Lung (tissue), 12 donors: ENCODE measurements around the gene CACNA1A. TPM values are rescaled to one million over a fixed set of nuclear protein-coding genes. Genes with fewer than 3 reads are reported as not detected.
"Not testable (repeated sequence)": the region's sequence is repeated elsewhere in the genome, so short reads cannot be mapped to it uniquely, and the experiment has no call there.

Experiments
- ATAC-seq: fragments of 200-7000 bp; cut with Tn5 transposase; one replicate; pipeline ENCODE4 v1.9.1; 2020; ENCODE audit warnings: moderate number of reproducible peaks; ENCODE audit not compliant: insufficient read depth, low FRiP score
- DNase-seq, 3 donors: peaks; one replicate each; pipeline ENCODE4 v3.0.0-alpha.2; 2013 to 2017
- H3K27ac ChIP-seq, 2 donors: one replicate each; pipeline ENCODE4 v1.5.1; 2013; ENCODE audit warnings: mild to moderate bottlenecking in 2 of 2, moderate library complexity in 2 of 2, control low read depth in 1 of 2, inconsistent platforms in 1 of 2, low read depth in 1 of 2, low read length in 1 of 2
- H3K27me3 ChIP-seq, 3 donors: one replicate each; pipeline ENCODE4 v1.5.1; 2013; ENCODE audit warnings: low read length in 2 of 3; ENCODE audit not compliant: control insufficient read depth in 3 of 3, insufficient read depth in 3 of 3
- H3K36me3 ChIP-seq, 4 donors: one replicate each; pipeline ENCODE4 v1.5.1; 2013; ENCODE audit warnings: low read length in 4 of 4, mild to moderate bottlenecking in 1 of 4, moderate library complexity in 1 of 4; ENCODE audit not compliant: control insufficient read depth in 4 of 4, insufficient read depth in 4 of 4
- H3K4me1 ChIP-seq, 5 donors: one replicate each; pipeline ENCODE4 v1.5.1; 2013; ENCODE audit warnings: low read length in 5 of 5, mild to moderate bottlenecking in 2 of 5, moderate library complexity in 1 of 5; ENCODE audit not compliant: control insufficient read depth in 5 of 5, insufficient read depth in 5 of 5
- H3K4me3 ChIP-seq: one replicate; pipeline ENCODE4 v1.5.1; 2013; ENCODE audit warnings: mild to moderate bottlenecking, control low read depth, moderate library complexity
- H3K9ac ChIP-seq, 2 donors: one replicate each; pipeline ENCODE4 v1.5.1; 2013; ENCODE audit warnings: low read length in 2 of 2, control low read depth in 1 of 2; ENCODE audit not compliant: insufficient read depth in 1 of 2
- H3K9me3 ChIP-seq, 4 donors: one replicate each; pipeline ENCODE4 v1.5.1; 2013; ENCODE audit warnings: low read length in 3 of 4, mild to moderate bottlenecking in 1 of 4, moderate library complexity in 1 of 4; ENCODE audit not compliant: control insufficient read depth in 4 of 4, insufficient read depth in 3 of 4
- CTCF ChIP-seq: IDR thresholded peaks from 2 replicates; pipeline ENCODE4 v1.5.1; 2012; ENCODE audit warnings: mild to moderate bottlenecking; ENCODE audit errors: control extremely low read depth, extremely low read depth
- WGBS, 2 donors: extraction: QIAGEN DNeasy Blood & Tissue Kit; methylation state at CpG; one replicate each; pipeline ENCODE4 v1.1.7; 2013; 5-methylcytosine and 5-hydroxymethylcytosine counted together
- polyA plus RNA-seq, 2 donors: library from polyadenylated mRNA; stranded (reverse); fragments of 200-250 nt; gene quantifications; one replicate each; pipeline ENCODE4 v1.2.1, GENCODE V29; 2013
- total RNA-seq, 2 donors: library from RNA; depleted of rRNA in 1 of 2; stranded (reverse); fragments of >200 nt in 1 of 2; gene quantifications; one replicate each; pipeline ENCODE4 v1.2.1, GENCODE V29; 2014 to 2021
- donor health status: control.
- donor health status: control.
- donor health status: Bipolar disorder and iron deficiency.
- donor health status: healthy.
- donor health status: DM: yes; HTN: yes; CAD: no.

Gene CACNA1A
- total and polyA plus RNA-seq, 4 donors: 0.27 to 1.00 (median 0.75) TPM

- not testable (repeated sequence) for DNase-seq
Observed at GRCh38 chr19:13185763-13186657, 320.3 kb downstream of the CACNA1A start.

DNA sequence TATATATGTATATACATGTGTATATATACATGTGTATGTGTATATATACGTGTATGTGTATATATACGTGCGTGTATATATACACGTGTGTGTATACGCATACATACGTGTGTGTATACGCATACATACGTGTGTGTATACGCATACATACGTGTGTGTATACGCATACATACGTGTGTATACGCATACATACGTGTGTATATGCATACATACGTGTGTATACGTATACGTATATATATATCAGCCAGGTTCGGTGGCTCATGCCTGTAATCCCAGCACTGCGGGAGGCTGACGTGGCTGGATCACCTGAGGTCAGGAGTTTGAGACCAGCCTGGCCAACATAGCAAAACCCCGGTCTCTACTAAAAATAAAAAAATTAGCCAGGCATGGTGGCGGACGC is 321.4 kb downstream of the CACNA1A start:
- not testable (repeated sequence) for H3K9ac ChIP-seq, H3K9me3 ChIP-seq, H3K27ac ChIP-seq, DNase-seq, H3K4me1 ChIP-seq, H3K36me3 ChIP-seq, H3K27me3 ChIP-seq, ATAC-seq, H3K4me3 ChIP-seq
- WGBS, 2 donors: 85 to 95% methylated on average over 23 of the region's 23 CpGs

More at GRCh38 chr19:13185763-13186657, 320.3 kb downstream of the CACNA1A start:
- H3K36me3 ChIP-seq, ATAC-seq, H3K27me3 ChIP-seq, H3K4me3 ChIP-seq, H3K9ac ChIP-seq, H3K9me3 ChIP-seq, H3K27ac ChIP-seq, H3K4me1 ChIP-seq: not testable (repeated sequence)
- 81 to 87% methylated on average over 21 to 22 of the region's 22 CpGs for WGBS, 2 donors

DNA sequence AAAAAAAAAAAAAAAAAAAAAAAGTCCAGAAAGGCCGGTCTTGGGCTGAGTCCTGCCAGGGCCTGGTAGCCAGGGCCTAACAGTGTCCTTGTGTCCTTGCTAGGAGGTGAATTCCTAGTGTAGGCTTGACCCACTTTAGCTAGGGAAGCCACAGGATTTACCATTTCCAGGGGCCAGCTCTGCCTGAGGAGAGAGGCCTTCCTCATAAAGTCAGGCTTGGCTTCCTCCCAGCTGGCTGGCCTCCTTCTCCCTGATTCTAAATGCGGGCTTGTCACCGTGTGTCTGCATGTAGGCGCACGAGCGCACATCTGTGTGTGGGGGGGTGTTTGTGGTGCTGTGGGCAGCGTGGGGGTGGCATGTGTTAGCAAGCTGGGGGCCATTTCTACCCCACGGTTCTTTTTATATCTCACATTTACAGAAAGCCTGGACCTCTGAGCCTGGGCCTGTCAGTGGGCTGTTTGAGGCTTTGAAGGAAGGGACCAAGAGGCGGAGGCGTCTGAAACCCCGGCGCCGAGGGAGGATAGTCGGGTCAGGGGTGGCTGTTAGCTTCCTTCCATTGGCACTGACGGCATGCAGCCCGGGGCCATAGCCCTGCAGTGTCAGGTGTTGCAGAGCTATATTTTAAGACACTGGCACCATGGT is 324.4 kb downstream of the CACNA1A start:
- Histone ChIP-seq H3K9me3 (no peaks in the 10 kb centered on the region), H3K27me3 (no peaks in the 10 kb centered on the region), H3K9ac (peak overlapping the region in 1 of 2 donors; percentile 42), H3K4me3 (no peak overlapping the region), H3K36me3 (no peaks in the 10 kb centered on the region), H3K27ac (peak overlapping the region; percentile 29 to 30), H3K4me1 (peaks cover 0 to 9% (median 5%) of the 10 kb centered on the region in 5 donors)
- DNase-seq (peak; percentile 81 to 93 (median 87)), ATAC-seq (no peak)
- WGBS, 2 donors: 18 to 20% methylated on average over 16 of the region's 16 CpGs
- TF ChIP-seq CTCF: no peak

DNA sequence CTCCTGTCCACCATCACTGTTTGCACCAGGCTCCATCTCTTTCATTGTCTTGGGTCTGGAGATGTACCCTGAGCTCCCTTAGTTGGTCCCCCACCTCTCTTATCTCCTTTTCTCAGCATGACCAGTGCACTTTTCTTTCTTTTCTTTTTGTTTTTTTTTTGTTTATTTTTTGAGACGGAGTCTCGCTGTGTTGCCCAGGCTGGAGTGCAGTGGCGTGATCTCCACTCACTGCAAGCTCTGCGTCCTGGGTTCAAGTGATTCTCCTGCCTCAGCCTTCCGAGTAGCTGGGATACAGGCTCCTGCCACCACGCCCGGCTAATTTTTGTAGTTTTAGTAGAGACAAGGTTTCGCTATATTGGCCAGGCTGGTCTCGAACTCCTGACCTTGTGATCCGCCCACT is 328.0 kb downstream of the CACNA1A start:
- 94 to 96% methylated on average over 10 of the region's 10 CpGs for WGBS, 2 donors
- not testable (repeated sequence) for H3K27ac ChIP-seq, H3K4me1 ChIP-seq, H3K36me3 ChIP-seq, H3K27me3 ChIP-seq, H3K4me3 ChIP-seq, DNase-seq, H3K9me3 ChIP-seq, ATAC-seq, H3K9ac ChIP-seq

DNA sequence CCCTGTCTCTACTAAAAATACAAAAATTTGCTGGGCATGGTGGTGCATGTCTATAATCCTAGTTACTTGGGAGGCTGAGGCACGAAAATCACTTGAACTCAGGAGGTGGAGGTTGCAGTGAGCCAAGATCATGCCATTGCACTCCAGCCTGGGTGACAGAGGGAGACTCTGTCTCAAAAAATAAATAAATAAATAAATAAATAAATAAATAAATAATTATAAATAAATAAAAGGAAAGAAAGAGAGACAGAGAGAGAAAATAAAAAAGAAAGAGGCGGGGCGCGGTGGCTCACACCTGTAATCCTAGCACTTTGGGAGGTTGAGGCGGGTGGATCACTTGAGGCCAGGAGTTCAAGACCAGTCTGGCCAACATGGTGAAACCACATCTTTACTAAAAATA is 328.7 kb downstream of the CACNA1A start:
- not testable (repeated sequence) for H3K9me3 ChIP-seq, H3K36me3 ChIP-seq, H3K4me3 ChIP-seq, H3K9ac ChIP-seq, H3K27ac ChIP-seq, H3K27me3 ChIP-seq, DNase-seq, ATAC-seq
- WGBS, 2 donors: 96 to 98% methylated on average over 5 of the region's 5 CpGs
- H3K4me1 ChIP-seq: peaks cover 3 to 11% (median 8%) of the 10 kb centered on the region in 5 donors
